GM13977 (cell line): ENCODE measurements around the gene ZNF511.

ENCODE experiments used
- DNase-seq: peaks from one replicate; pipeline ENCODE4 v3.0.0; 2012; ENCODE audit warnings: low spot score
- in situ Hi-C: fragments of 300-500 bp; cut with MboI; formaldehyde crosslinking; loops from one replicate; pipeline ENCODE4 v1.12.0; 2022; ENCODE audit warnings: low sequenced_read_pairs, low pct_unique_long_range_greater_than_20kb, mixed read lengths, inconsistent platforms; ENCODE audit not compliant: unreplicated experiment
- TF ChIP-seq, protein P1 (sequence below): IDR thresholded peaks from 2 replicates; pipeline ENCODE4 v1.5.1; 2012; ENCODE audit warnings: mild to moderate bottlenecking, control low read depth; ENCODE audit not compliant: insufficient read depth; ENCODE audit errors: extremely low read depth, missing control alignments

Gene ZNF511

GRCh38 chr10:133350950-133351329 lies 42.2 kb downstream of the ZNF511 start:
- DNase-seq: no peak
- TF ChIP-seq, protein P1, sequence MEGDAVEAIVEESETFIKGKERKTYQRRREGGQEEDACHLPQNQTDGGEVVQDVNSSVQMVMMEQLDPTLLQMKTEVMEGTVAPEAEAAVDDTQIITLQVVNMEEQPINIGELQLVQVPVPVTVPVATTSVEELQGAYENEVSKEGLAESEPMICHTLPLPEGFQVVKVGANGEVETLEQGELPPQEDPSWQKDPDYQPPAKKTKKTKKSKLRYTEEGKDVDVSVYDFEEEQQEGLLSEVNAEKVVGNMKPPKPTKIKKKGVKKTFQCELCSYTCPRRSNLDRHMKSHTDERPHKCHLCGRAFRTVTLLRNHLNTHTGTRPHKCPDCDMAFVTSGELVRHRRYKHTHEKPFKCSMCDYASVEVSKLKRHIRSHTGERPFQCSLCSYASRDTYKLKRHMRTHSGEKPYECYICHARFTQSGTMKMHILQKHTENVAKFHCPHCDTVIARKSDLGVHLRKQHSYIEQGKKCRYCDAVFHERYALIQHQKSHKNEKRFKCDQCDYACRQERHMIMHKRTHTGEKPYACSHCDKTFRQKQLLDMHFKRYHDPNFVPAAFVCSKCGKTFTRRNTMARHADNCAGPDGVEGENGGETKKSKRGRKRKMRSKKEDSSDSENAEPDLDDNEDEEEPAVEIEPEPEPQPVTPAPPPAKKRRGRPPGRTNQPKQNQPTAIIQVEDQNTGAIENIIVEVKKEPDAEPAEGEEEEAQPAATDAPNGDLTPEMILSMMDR: no peak
- in situ Hi-C loops: no loop called here

GRCh38 chr10:133351408-133352318 lies 42.9 kb downstream of the ZNF511 start:
- no peak for DNase-seq
- in situ Hi-C loops: no loop called here
- TF ChIP-seq, protein P1: peak; percentile 10

DNA sequence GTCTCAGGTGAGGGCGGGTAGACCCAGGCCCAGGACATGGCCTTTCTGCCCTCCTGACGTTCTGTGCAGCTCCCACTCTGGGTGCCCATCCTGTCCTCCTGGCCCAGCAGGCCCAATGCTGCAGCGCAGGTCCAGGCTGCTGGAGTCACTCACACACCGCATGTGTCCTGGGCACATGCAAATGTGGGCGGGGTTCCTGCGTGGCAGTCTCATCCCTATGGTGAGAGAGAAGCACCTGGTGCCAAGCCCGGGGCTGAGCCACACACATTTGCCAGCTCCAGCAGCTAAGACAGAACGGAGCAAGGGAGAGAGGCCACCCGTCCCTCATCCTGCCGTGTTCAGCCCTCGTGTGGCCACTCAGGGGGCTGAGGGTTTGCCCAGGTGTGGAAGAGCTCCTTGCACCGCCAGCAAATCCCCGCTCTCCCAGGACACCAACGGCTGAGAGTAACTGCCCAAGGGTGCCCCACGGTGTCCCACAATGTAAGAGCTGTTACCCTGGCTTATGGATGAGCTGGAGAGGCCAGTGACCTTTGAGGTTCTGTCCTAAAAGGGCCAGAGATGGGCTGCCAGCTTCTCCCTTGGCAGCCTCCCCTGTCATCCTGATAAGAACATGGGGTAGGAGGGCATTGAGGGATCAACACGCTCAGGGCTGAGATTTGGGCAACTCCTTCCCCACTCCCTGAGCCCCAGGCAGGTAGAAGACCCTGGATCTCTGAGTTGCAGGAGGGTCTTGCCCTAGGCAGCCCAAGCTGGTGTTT lies 44.7 kb downstream of the ZNF511 start:
- no peak for DNase-seq
- TF ChIP-seq, protein P1: no peak
- in situ Hi-C loops: no loop called here

DNA sequence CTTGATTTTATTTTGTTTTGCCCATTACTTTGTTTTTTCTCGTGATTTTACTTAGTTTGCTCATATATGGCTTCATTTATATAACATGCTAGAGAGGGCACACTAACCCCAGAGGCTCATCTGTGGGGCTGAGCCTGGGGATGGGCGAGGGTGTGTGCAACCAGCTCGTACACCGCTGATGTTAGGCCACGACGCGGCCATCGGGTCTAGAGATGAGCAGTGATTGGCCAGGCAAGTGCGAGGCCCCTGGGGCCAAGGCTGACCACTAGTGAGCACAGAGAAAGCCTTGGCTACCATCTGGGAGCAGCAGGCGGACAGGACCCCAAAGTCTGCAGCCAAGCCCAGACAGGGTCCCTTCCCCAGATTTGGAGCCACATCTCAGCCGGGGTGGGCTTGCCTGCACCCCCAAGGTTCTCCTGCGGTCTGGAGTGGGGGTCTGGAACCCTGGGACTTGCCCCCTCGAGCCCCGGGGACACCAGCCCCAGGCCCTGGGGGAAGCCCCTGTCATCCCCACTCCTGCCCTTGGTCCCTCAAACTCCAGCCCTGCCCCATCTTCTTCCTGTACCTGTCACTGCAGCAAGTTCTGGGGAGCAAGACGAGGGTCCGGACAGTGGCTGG lies 45.4 kb downstream of the ZNF511 start:
- no peak for DNase-seq
- TF ChIP-seq, protein P1: no peak
- in situ Hi-C loops: no loop called here

GRCh38 chr10:133354672-133355240 lies 46.0 kb downstream of the ZNF511 start:
- TF ChIP-seq, protein P1: no peak
- DNase-seq: no peak
- in situ Hi-C loops: no loop called here

DNA sequence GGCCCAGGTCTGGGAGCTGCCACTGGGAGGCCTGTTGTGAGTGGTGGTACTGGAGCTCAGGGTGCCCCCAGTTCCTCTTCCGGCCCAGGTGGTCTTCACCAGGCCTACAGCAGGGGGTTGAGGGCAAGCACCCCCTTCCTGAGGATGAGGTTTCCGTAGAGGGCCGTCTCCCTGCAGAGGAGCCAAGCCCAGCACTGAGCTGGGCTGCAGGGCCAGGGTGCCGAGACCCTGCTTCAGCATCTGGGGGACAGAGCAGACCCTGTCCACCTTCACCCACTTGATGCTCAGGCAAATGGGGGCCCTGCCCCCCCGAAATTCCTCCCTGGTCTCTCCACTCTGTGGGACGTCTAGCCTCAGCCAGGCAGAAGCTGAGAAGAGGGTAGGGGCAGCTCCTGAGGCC lies 46.6 kb downstream of the ZNF511 start:
- in situ Hi-C loops: no loop called here
- no peak for DNase-seq
- TF ChIP-seq, protein P1: no peak
